ENCODE data around the gene AFF3.

DNA sequence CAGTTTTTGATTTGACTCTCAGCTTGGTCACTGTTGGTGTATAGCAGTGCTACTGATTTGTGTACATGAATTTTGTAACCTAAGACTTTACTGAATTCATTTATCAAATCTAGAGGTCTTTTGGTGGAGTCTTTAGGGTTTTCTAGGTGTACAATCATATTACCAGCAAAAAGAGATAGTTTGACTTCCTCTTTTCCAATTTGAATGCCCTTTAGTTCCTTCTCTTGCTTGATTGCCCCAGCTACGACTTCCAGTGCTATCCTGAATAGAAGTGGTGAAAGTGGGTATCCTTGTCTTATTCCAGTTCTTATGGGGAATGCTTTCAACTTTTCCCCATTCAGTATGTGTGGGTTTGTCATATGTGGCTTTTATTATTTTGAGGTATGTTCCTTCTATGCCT lies 339.7 kb downstream of the AFF3 start:
- TF ChIP-seq, protein P1, sequence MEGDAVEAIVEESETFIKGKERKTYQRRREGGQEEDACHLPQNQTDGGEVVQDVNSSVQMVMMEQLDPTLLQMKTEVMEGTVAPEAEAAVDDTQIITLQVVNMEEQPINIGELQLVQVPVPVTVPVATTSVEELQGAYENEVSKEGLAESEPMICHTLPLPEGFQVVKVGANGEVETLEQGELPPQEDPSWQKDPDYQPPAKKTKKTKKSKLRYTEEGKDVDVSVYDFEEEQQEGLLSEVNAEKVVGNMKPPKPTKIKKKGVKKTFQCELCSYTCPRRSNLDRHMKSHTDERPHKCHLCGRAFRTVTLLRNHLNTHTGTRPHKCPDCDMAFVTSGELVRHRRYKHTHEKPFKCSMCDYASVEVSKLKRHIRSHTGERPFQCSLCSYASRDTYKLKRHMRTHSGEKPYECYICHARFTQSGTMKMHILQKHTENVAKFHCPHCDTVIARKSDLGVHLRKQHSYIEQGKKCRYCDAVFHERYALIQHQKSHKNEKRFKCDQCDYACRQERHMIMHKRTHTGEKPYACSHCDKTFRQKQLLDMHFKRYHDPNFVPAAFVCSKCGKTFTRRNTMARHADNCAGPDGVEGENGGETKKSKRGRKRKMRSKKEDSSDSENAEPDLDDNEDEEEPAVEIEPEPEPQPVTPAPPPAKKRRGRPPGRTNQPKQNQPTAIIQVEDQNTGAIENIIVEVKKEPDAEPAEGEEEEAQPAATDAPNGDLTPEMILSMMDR (IDR thresholded peaks at IDR 0.05) = no peak
- TF ChIP-seq POLR2A (IDR thresholded peaks at IDR 0.05) = no peak

All from uterus (tissue), 2 donors.